Effector memory CD4-positive, alpha-beta T cell (primary cell): Measurements from ENCODE around the gene MUSK.

Source experiments
- DNase-seq, 3 donors: peaks; one replicate each; pipeline ENCODE4 v3.0.0-alpha.2; 2020
- H3K27ac ChIP-seq: 2 replicates; pipeline ENCODE4 v1.7.0; 2013; ENCODE audit warnings: mild to moderate bottlenecking, low read length, moderate library complexity; ENCODE audit not compliant: insufficient read depth, poor library complexity, severe bottlenecking
- H3K27me3 ChIP-seq: replicated peaks from 2 replicates; pipeline ENCODE4 v1.7.0; 2013; ENCODE audit warnings: mild to moderate bottlenecking, low read length; ENCODE audit not compliant: insufficient read depth, control insufficient read depth, poor library complexity, severe bottlenecking
- H3K36me3 ChIP-seq: 2 replicates; pipeline ENCODE4 v1.7.0; 2013; ENCODE audit warnings: mild to moderate bottlenecking, low read length, moderate library complexity; ENCODE audit not compliant: control insufficient read depth, insufficient read depth
- H3K4me1 ChIP-seq: 2 replicates; pipeline ENCODE4 v1.7.0; 2013; ENCODE audit warnings: low read length, mild to moderate bottlenecking; ENCODE audit not compliant: control insufficient read depth, insufficient read depth, poor library complexity, severe bottlenecking
- H3K4me3 ChIP-seq: 2 replicates; pipeline ENCODE4 v1.7.0; 2013; ENCODE audit warnings: low read length, low read depth, mild to moderate bottlenecking; ENCODE audit not compliant: insufficient read depth, poor library complexity, severe bottlenecking
- H3K9me3 ChIP-seq: 2 replicates; pipeline ENCODE4 v1.7.0; 2013; ENCODE audit warnings: mild to moderate bottlenecking, low read length, moderate library complexity; ENCODE audit not compliant: control insufficient read depth

The MUSK gene

GRCh38 chr9:110837401-110838005 is 168.9 kb downstream of the MUSK start:
- no peak overlapping the region for H3K27ac ChIP-seq
- no peaks in the 10 kb centered on the region for H3K27me3 ChIP-seq
- no peak for DNase-seq
- no peaks in the 10 kb centered on the region for H3K9me3 ChIP-seq
- no peak overlapping the region for H3K4me3 ChIP-seq
- no peaks in the 10 kb centered on the region for H3K36me3 ChIP-seq
- no peaks in the 10 kb centered on the region for H3K4me1 ChIP-seq

DNA sequence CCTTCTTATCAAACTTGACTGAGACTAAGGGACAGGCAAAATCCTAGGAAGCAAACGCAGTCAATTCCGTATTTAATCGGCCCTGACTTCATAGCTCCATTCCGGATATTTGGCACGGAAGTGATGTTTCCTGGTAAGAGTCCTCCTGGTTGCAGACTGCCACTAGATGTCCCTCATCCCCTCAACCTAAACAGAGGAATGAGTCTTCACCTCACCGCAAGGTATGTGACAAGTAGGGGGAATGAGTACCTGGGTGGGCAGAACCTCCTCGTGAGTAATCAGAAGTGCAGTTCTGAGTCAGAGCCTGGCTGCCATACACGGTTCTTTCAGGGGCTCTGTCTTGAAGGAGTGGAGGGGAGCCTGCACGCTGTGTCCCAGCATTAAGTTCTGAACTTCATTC is 173.6 kb downstream of the MUSK start:
- Histone ChIP-seq H3K4me3 (no peak overlapping the region), H3K9me3 (no peaks in the 10 kb centered on the region), H3K36me3 (no peaks in the 10 kb centered on the region), H3K4me1 (no peaks in the 10 kb centered on the region), H3K27me3 (no peaks in the 10 kb centered on the region), H3K27ac (no peak overlapping the region)
- DNase-seq = no peak

- no peaks in the 10 kb centered on the region for H3K9me3 ChIP-seq
- H3K4me3 ChIP-seq = no peak overlapping the region
- no peak for DNase-seq
- H3K27me3 ChIP-seq = no peaks in the 10 kb centered on the region
- H3K4me1 ChIP-seq = no peaks in the 10 kb centered on the region
- H3K36me3 ChIP-seq = no peaks in the 10 kb centered on the region
- no peak overlapping the region for H3K27ac ChIP-seq
Measured at GRCh38 chr9:110842986-110843385, 174.4 kb downstream of the MUSK start.

DNA sequence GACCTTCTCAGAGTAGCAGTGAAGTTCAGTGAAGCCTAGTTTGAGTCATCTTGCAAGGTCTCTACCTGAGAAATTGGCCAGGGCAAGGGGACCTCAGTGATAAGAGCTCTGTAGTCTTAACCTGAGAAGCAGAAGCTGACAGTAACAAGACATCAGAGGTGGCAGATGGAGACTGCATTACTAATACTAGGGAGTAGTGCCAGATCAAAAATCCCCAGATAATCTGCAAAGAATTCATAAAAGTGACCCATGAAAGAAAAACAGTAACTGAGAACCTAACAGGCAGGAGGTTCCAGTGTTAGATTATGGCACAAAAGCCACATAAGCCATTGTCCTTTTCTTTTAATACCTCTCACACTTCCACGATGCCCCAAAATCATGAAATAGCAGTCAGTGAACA is 175.5 kb downstream of the MUSK start:
- H3K4me3 ChIP-seq = no peak overlapping the region
- H3K4me1 ChIP-seq = no peaks in the 10 kb centered on the region
- H3K36me3 ChIP-seq = no peaks in the 10 kb centered on the region
- H3K27me3 ChIP-seq = no peaks in the 10 kb centered on the region
- no peak for DNase-seq
- H3K27ac ChIP-seq = no peak overlapping the region
- H3K9me3 ChIP-seq = no peaks in the 10 kb centered on the region

GRCh38 chr9:110846215-110846614 is 177.6 kb downstream of the MUSK start:
- Histone ChIP-seq H3K4me1 (no peaks in the 10 kb centered on the region), H3K27ac (no peak overlapping the region), H3K36me3 (no peaks in the 10 kb centered on the region), H3K9me3 (no peaks in the 10 kb centered on the region), H3K27me3 (no peaks in the 10 kb centered on the region), H3K4me3 (no peak overlapping the region)
- no peak for DNase-seq

GRCh38 chr9:110847671-110848070 is 179.1 kb downstream of the MUSK start:
- H3K36me3 ChIP-seq = no peaks in the 10 kb centered on the region
- H3K27me3 ChIP-seq = no peaks in the 10 kb centered on the region
- no peak for DNase-seq
- no peaks in the 10 kb centered on the region for H3K4me1 ChIP-seq
- no peak overlapping the region for H3K27ac ChIP-seq
- no peak overlapping the region for H3K4me3 ChIP-seq
- no peaks in the 10 kb centered on the region for H3K9me3 ChIP-seq

- Histone ChIP-seq H3K36me3 (no peaks in the 10 kb centered on the region), H3K9me3 (no peaks in the 10 kb centered on the region), H3K27ac (no peak overlapping the region), H3K4me3 (no peak overlapping the region), H3K27me3 (no peaks in the 10 kb centered on the region), H3K4me1 (no peaks in the 10 kb centered on the region)
- no peak for DNase-seq
Measured at GRCh38 chr9:110850401-110851135, 182.0 kb downstream of the MUSK start.
